ENCODE results near the gene EFNA5.

The EFNA5 gene

DNA sequence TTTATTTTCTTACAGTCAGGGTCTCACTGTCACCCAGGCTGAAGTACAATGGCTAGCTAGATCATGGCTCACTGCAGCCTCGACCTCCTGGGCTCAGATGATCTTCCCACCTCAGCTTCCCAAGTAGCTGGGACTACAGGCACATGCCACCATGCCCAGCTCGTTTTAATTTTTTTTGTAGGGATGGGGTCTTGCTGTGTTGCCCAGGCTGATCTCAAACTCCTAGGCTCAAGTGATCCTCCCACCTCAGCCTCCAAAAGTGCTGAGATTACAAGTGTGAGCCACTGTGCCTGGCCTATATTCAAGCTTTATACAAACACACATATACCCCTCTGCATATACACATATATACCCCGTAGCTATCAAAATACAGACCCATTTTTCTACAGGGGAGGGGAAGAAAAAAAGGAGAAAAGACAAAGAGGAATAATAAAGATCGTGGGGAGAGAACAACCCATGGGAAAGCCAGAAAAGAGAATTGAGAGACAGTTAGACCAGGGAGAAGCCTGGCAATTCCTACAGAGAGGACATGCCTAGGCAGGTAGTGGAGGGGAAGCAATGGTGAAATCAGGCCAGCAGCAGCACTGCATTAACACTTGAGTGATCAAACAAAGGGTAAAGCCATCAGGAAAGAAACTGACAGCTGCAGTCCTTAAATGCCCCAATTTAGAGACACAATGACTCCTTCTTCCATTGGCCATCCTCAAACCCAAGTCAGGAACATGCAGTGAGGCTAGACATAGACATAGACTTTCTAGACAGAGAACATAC, 102.7 kb downstream of the EFNA5 start:
- DNase-seq = no peak

GRCh38 chr5:107566986-107567385, 103.8 kb downstream of the EFNA5 start:
- DNase-seq = no peak

DNA sequence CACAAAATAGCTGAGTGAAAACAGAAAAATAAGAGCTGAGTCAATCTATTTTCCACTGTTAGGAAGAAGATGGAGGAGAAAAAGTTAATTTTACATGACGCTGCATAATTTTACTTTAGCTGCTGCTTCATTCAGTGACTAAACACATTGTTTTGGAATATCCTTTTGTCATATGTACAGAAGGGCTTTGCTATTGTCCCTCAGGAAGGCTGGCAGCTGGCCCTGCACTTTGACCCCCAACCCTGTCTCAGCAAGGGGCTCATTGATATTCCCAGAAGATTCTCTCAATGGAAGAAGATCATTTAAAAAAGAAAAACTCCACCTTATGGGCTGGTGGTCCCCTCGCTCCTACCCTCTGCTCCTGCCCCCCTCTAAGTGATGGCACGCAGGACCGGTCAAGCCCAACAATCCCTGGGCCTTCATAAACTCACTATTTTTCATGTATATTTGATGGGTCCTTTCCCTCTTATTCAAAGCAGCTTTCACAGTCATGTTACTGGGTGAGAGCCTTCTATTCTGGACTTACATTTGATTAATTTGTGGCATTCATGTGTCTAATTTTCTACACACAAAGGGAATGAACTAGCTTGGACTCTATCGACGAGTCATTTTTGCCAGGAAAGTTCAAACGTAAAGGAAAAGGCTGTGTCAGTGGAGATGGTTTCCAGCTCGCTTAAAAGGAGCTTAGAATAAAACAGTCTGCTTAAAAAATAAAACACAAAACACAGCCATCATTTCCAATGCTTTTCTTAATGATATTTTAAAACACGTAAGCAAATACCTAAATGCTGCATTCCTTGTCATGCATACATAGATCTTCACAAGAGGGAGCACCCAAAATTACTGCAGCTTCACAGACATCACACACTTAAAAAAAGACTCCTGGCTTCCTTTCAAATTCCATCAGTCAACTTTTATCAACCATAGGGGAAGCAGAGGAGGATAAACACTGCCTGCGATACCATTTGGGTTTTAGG, 104.7 kb downstream of the EFNA5 start:
- no peak for DNase-seq

GRCh38 chr5:107564931-107565372, 105.8 kb downstream of the EFNA5 start:
- no peak for DNase-seq

- DNase-seq = no peak
Observed at GRCh38 chr5:107563959-107564544, 106.7 kb downstream of the EFNA5 start.

- DNase-seq = no peak
Observed at GRCh38 chr5:107560377-107560776, 110.4 kb downstream of the EFNA5 start.

DNA sequence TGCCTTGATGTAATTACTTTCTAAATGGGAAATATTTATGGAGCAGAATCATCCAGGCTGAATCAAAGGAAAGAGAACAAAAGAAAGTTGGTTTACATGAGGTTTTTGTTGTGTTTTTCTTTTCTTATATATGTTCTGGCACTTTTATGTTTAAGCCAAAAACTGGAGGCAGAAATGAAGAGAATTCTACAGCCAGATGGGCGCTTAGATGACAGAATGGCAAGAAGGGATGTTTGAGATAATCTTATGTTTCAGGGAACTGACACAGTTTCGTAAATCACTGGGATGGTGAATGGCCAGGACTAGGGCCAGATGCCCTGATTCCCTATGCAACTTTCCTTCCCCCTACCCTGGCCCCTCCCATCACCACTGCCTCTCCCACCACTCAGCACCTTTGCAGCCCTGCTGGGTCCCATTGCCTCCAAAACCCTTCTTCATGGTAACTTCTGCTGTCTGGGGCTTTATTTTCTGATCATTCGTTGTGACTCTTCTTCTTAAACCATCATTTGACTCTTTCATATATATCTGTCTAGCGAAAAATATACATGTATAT, 111.8 kb downstream of the EFNA5 start:
- DNase-seq = no peak

DNA sequence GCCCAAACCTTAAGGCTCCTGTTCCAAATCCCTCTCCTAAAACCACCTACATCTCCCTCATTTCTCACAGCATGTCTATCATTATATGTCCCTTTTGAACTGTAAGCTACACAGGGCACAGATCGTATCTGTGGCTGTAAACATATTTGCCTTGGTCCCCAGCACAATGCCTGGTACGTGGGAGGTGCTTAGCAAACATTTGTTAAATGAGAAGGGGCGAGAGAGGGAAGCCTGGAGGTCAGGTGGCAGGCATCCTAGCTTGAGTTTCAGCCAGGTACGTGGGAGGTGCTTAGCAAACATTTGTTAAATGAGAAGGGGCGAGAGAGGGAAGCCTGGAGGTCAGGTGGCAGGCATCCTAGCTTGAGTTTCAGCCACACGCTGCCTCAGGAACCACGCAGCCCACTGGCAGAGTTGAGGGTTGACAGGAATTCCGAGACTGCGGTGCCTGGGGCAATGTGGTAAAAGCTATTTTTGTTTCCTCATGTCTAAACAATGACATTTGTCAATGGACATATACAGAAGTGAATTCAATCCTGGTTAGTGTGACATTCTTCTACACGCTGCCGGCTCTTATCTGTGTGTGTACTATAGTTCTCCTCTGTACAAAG, 113.6 kb downstream of the EFNA5 start:
- DNase-seq = no peak

- DNase-seq = no peak
Observed at GRCh38 chr5:107556575-107556974, 114.2 kb downstream of the EFNA5 start.

DNA sequence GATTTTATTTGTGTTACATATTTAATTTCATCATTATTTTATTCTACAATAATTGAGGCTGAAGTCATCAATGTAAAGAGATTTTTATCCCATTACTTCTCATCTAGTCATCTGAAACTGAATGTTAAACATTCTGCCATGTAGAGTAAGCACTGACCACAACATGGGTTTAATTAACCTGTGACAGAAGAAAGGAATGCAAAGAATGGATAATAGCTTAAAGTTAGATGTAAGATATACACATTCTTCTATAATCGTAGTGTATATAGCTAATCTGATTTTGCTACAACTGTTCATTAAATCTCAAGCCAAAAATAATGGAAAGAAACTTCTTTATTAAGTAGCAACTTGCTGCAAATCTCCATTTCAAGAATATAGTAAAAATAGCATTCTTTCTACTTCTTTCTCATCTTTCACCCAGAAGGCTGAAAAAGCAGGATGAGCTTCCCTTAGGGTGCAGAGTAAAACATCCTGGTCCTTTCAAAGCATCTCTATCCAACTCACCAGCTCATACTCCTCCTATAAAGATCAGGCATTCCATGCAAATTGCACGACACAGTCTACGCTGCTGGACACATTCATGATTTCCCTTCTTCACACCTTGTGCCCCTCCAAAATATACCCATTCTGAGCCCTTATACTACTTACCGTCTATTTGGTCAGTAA, 115.2 kb downstream of the EFNA5 start:
- no peak for DNase-seq

GRCh38 chr5:107554776-107555424, 115.8 kb downstream of the EFNA5 start:
- no peak for DNase-seq

GRCh38 chr5:107553117-107553555, 117.6 kb downstream of the EFNA5 start:
- no peak for DNase-seq

DNA sequence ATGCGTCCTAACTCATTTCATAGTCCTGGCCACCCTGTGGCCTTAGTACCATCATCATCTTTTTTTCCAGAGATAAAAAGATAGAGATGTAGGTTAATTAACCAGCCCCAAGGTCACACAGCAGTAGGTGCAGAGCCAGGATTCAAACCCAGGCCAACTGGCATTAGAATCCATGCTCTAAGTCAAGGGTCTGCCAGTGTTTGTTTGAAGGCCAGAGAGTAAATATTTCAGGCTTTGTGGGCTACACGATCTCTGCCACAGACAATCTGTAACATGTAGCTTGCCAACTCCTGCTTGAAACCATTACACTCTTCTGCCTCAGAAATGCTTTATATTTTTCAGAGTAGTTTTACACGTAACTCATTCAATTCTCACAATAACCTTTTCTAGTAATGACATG, 119.6 kb downstream of the EFNA5 start:
- DNase-seq = no peak

DNA sequence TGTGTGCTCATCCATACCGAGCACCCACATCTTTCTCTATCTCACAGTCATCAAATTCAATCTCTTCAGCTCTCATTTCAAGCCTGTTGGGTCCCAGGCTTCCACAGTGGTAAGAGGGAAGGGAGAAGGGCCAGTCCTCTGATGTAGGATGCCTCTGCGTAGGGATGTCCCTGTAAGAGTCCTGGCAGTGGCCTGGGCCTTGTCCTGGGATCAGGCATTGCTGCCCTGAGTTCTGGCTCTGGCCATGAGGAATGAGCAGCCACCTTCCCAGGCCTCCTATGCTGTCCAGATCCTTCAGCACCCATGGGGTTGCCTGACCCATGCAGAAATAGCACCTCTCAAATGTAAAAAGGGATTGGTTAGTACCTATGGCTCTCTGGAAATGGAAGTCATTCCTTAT, 121.2 kb downstream of the EFNA5 start:
- DNase-seq = no peak

GRCh38 chr5:107548477-107548876, 122.3 kb downstream of the EFNA5 start:
- DNase-seq = no peak

DNA sequence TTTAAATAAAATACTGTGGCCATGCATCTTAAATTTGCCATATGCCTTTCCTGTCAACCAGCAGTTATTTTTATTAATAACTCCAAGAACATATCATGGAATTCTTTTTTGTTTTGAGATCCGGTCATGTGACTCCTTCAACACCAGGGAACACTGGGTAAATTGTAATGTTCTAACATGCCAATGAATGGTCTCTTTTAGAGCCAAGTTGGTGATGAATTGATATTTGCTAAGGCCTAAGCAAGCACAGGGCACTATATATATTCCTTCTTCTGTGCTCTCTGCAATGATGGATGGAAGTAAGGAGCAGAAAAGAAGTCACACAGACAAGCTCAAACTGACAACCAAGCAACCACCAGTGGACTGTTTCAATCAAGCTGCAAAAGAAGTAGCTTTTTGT, 124.0 kb downstream of the EFNA5 start:
- no peak for DNase-seq

DNA sequence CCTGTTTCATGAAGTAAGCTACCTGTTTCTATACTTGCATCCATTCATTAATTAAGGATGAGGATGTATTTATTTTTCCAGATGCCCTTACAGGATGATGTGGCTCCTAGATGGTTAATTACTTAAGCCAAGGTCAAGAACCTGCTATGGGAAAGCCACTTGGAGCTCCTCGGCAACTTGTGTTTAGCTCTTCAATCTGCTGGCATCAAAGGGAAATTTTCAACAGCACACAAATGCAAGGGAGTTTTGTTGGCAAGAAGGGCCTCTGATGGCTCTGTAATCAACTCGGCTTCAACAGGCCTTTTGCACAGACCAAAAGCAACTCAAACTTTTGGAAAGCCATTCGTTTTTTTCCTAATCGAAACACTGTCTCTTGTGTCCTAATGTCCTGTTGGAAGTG, 125.3 kb downstream of the EFNA5 start:
- no peak for DNase-seq

DNA sequence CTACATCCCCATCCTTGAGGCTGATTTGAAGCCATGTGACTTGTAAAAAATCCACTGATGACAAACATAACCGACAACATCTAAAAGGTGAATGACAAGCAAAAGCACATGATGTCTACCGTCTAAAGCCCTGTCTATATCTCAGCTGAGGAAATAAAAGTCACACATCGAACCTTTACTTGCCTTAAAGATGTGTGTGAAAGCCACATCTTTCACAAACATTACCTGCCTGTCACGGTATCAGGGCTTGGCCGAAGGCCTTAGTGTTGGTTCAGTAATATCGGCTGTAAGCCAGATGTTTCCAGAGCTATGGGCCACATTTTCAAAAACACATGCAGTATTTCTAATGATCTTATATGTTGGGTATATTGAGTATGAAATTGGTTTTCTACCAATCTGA, 125.8 kb downstream of the EFNA5 start:
- DNase-seq = no peak

DNA sequence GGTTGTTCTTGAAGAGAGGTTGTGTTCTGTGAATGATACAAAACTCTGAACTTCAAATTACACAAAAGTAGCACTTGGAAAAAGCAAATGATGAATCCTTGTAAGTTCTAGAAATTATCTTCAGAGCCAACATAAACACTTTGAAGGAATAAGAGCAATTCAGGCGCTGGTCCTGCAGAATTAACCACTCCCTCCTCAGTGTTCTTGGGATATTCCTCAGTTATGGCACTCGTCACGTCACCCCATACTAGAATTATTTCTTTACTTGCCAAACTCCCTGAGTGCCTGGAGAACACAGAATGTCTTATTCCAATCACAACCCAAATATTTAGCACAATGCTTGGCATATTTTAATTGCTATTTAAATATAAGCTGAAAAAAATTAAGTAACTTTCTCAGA, 126.3 kb downstream of the EFNA5 start:
- no peak for DNase-seq

DNA sequence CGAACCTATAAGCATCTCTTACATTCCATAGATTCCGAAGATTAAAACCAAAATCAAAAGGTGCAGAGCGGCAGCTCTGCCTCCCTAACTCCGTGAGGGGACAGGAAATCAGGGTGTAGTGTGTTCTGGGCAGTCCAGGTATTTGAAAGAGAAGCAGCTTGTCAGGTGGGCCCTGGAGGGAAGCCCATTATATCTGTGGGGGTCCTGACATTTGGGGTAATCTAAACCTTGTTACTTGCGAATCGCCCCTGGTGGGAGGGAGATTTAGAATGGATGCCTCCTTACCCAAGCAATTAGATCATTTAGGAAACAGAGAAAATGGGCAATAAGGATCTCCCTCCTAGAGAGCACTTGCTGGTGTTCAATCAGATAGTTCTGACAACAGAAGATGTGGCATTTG, 126.9 kb downstream of the EFNA5 start:
- DNase-seq = no peak

GRCh38 chr5:107542831-107543231, 127.9 kb downstream of the EFNA5 start:
- no peak for DNase-seq

GRCh38 chr5:107542428-107542827, 128.3 kb downstream of the EFNA5 start:
- DNase-seq = no peak
